HG02571 (cell line): ENCODE measurements around the gene JUND.

ENCODE experiments used
- ATAC-seq: cut with Tn5 transposase; IDR thresholded peaks from one replicate; pipeline ENCODE4 v1.9.1; 2021; ENCODE audit warnings: mild to moderate bottlenecking, moderate library complexity; ENCODE audit not compliant: unreplicated experiment

Gene JUND

GRCh38 chr19:18291019-18291524, 9.7 kb upstream of the JUND start:
- ATAC-seq, result peak; percentile 0

- ATAC-seq, result peak; percentile 39
Observed at GRCh38 chr19:18290302-18291018, 9.0 kb upstream of the JUND start.

- no peak for ATAC-seq
Observed at GRCh38 chr19:18289471-18290301, 8.3 kb upstream of the JUND start.

- ATAC-seq, result no peak
Observed at GRCh38 chr19:18287836-18288772, 6.7 kb upstream of the JUND start.

GRCh38 chr19:18286973-18287635, 5.7 kb upstream of the JUND start:
- no peak for ATAC-seq

DNA sequence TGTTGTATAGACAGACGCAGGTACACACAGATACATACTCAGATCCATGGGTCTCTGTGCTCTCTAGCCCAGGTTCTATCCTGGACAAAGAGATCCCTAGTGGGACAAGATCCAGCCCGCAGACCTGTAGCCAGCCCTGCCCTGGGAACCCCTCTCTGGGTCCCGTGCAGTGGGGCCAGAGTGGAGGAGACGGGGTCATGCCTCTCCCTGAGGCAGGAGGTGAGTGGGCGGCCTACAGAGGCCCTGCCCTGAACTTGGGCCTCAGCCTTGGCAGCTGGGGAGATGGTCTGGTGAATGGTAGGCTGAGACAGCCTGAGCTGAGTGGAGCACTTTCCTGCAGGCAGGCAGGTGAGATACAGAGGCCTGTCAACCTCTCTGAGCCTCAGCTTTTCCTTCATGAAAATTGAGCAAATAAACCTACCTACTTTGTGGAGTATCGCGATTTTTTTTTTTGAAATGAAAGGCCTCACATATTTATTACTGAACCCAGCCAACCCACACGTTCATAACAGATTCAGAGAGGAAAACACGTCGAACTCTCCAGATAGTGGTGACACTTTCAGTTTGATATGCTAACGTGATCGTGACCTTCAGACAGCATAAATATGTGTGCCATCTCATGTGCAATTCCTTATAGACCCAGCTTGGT, 3.4 kb upstream of the JUND start:
- no peak for ATAC-seq

GRCh38 chr19:18283338-18283737, 1.9 kb upstream of the JUND start:
- no peak for ATAC-seq

- ATAC-seq, result no peak
Observed at GRCh38 chr19:18282788-18283141, 1.3 kb upstream of the JUND start.

- ATAC-seq, result no peak
Observed at GRCh38 chr19:18282021-18282787, 782 bp upstream of the JUND start.

- ATAC-seq, result peak; percentile 18
Observed at GRCh38 chr19:18280247-18281081, 958 bp downstream of the JUND start.

DNA sequence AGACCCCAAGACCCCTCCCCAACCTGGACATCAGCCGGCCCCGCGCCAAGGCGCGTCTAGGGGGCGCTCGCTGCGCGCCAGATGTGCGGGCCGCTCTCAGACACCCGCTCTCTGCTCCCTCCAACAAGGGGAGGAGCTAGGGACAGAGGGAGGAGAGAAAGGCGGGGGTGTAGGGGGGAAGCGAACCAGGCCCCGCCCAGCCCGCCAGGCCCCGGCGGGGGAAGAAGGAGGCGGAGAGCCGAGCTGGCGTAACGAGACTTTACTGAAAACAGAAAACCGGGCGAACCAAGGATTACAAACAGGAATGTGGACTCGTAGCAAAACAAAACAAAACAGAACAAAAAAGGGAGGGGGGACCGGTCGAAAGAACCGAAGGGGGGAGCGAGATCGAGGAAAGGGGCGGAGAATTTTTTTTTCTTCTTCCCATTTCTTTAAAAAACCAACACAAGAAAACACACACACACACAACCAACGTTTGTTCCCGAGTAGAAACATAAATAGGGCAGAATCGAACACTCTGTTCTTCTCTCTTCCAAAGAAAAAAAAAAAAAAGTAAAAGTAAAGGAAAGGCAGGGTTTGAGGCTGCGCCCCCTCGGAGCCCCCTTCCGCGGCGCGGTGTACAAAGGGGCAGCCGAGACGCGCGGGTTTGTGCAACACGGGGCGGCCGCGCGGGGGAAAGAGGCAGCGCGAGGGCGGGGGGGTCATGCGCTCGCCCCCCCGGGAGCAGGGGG, 1.7 kb downstream of the JUND start:
- no peak for ATAC-seq

GRCh38 chr19:18279266-18279515, 2.2 kb downstream of the JUND start:
- no peak for ATAC-seq

DNA sequence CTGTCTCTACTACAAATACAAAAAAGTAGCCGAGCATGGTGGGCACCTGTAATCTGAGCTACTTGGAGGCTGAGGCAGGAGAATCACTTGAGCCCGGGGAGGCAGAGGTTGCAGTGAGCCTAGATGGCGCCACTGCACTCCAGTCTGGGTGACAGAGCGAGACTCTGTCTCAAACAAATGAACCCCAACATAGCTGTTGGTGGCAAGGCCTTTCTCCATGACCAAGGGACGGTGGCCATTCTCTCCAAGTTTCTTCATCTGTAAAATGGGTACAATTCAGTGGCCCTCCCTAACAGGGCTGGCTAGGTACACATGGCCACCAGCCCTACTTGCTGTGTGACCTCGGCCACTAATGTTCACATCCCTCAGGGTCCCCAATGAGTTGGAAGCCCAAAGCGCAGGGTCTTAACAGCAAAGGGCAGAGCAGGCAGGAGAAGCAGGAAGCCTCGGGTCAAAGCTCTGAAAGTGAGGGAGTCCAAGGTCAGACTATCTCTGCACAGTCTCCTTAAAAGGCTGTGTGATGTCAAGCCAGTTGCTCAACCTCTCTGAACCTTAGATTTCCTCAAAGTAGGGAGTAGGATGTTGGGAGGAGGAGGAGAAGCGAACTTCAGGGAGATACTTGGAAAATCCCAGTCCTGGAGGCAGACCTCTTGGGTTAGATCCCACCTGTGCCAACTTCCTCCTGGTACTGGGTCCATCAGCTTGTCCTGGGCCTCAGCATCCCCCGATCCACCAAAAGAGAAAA, 2.7 kb downstream of the JUND start:
- no peak for ATAC-seq

- ATAC-seq, result no peak
Observed at GRCh38 chr19:18274781-18275356, 6.6 kb downstream of the JUND start.

DNA sequence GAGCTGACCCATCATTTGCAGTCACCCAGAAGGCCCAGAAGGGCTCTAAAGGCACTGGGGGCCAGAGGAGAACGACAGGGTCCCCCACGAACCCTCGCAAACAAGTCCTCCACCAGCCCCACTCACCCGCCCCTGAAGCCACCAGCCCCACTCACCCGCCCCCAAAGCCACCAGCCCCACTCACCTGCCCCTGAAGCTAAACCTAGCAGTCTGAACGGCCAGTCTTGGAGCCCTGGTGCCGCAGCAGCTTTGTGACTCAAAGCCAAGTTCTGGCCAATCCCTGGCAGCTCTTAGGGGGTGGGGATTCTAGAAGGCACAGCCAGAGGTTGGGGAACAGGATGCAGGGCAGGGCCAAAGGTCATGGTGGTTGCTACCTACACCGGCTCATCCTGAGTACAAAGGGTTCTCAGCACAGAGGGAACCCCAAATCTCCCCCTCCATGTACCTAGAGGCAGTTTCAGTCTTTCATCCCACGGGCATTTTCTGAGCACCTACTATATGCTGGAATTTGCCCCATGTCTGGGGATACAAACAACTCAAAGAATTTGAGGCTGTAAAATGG, 7.1 kb downstream of the JUND start, which contains the start of gene IQCN:
Gene IQCN, minus strand, starts transcription at position 234 of the 562 bp plus-strand sequence. CDS start 4,974 bp downstream, outside the sequence.
- ATAC-seq, result no peak

DNA sequence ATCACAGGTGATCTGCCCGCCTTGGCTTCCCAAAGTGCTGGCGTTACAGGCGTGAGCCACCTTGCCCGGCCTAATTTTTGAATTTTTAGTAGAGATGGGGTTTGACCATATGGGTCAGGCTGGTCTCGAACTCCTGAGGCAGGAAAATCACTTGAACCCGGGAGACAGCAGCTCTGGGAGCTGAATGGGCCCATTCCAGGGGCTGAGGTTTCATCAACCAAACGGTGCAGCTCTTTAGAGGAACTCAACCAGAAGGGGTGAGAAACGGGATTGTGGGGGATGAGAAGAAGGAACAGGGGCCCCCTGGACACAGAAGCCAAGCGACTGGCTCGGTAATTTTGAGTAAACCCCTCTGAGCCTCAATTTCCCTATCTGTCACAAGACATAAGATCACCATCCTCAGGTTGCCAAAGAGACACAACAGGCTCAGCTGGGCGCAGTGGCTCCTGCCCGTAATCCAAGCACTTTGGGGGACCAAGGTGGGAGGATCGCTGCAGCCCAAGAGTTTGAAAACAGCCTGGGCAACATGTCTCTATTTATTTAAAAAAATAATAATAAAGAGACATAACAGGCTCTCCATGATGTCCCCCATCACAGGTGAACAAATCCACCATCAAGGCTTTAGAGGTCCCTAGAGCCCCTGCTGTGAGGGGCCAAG, 7.7 kb downstream of the JUND start:
- ATAC-seq, result no peak
